Stimulated activated CD4-positive, alpha-beta T cell treated with anti-CD3 and anti-CD28 coated beads, Interleukin-2, amount 100 ng/mL, for 4 hours (primary cell): Measurements from ENCODE around the gene NME2.
"Not testable (repeated sequence)": the region's sequence is repeated elsewhere in the genome, so short reads cannot be mapped to it uniquely, and the experiment has no call there.

Experiments
- DNase-seq: peaks from one replicate; pipeline ENCODE4 v3.0.0-alpha.2; 2020; ENCODE audit warnings: low read depth

Gene NME2

DNA sequence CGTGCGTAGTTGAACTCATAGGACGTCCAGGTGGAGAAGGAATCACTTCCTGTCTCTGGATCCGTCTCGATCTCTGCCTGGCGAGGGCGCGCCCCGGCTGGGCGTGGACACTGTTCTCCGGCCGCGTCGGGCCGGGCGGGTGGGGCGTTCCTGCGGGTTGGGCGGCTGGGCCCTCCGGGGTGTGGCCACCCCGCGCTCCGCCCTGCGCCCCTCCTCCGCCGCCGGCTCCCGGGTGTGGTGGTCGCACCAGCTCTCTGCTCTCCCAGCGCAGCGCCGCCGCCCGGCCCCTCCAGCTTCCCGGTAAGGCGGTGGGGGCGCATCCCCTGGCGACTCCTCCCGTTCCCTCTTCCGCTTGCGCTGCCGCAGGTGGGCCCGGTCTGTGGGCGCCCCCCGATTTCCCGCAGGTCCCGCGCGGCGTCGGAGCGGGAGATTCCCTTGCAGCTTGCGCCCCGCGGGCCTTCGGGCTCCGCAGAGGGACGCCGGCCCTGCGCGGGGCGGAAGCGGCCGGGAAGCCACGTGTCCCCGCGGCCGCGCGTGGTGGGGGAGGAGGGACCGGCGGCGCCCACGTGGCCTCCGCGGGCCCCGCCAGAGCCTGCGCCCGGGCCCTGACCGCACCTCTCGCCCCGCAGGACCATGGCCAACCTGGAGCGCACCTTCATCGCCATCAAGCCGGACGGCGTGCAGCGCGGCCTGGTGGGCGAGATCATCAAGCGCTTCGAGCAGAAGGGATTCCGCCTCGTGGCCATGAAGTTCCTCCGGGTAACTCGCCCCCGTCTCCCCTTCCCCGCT, at the start of gene NME2:
NME2 (plus strand) TSS at position 214 of the 789 bp plus-strand sequence; CDS start at position 634, 420 bp downstream.
- peak; percentile 52 for DNase-seq

DNA sequence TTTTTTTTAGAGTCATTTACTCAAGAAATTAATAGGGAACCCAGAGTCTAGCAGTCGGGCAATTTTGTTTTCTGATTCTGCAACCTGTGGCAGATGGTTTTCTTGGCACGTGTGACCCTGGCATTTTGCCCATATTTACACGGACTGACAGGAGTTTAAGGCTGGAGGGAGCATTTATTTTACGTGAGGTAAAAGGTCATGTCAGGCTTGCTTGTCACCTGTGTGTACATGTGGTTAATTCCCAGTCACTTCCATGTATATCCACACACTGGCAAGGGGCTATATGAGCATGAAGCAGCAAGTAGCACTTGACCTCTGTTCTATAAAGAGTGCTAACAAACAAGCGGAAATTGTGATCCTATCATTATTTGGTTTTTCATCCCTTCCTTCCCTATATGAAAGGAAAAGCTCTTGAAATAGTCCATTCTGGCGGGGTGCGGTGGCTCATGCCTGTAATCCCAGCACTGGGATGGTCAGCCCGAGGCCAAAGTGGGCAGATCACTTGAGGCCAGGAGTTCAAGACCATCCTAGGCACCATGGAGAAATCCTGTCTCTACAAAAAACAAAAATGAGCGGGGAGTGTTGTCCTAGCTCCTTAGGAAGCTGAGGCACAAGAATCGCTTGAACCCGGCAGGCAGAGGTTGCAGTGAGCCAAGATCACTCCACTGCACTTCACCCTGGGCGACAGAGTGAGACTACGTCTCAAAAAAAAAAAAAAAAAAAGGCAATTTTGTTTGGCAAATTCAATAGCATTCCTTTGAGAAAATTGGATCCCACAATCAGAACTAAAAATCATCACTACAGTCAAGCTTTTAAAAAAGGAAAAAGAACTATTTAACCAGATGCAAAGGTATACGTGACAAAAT, 47.6 kb upstream of the NME2 start:
- DNase-seq, result no peak

DNA sequence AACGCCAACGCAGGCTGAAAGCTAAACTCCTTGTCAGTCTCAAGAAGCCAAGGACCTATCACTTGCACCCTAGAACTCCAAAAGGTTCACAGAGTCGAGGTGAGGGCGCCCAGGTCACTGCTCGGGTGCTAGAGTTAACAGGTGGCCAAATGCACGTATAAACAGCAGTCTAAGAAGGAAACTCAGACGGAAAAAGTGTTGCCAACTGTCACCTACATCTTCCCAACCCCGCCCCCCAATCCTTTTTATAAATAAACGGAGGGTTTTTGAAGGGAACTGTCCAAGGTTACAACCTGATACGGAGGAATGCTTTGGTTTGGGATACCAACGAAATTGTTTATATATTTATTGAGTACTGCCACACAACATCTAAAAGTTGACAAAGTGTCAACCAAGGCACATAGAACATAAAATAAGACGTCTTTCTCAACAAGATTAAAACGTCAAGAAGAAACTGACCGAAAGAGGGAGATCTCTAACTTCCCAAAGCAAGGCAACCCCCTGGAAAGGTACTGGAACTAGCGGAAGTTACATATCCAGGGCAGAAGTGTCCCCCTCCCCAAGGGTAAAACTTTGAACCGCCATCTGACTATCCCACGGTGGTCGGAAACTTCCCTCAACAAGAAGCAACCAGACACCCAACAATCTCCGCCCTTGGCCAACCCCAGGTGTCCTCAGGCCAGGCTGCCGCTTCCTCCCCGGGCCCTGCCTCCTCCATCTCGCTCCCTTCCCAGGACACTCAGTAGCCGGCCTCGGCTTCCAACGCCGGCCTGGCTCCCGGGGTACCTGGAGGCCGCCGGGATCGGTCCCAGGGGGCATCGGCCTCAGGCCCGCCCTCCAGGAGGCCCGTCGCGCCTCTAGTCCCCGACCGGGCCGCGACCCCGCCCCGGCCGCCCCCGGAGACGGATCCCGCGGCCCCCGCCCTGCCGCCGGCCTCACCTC, 46.5 kb upstream of the NME2 start:
- DNase-seq, result peak; percentile 14

DNA sequence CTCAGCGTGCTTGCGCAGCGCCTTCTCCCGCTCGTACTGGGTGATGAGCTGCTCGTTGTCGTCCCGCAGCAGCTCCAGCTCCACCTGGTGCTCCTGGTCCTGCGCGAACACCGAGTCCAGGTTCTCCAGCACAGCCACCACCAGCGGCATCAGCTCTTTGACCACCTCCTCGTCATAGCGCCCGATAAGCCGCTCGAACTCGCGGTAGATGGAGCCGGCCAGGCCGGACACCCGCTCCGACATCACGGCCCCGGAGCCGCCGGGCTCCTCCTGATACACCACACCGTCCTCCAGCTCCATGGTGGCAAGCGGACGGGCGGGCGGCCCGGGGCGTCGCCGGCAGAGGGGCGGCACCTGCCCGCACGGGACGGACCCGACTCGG, 45.9 kb upstream of the NME2 start:
- DNase-seq, result peak; percentile 20

DNA sequence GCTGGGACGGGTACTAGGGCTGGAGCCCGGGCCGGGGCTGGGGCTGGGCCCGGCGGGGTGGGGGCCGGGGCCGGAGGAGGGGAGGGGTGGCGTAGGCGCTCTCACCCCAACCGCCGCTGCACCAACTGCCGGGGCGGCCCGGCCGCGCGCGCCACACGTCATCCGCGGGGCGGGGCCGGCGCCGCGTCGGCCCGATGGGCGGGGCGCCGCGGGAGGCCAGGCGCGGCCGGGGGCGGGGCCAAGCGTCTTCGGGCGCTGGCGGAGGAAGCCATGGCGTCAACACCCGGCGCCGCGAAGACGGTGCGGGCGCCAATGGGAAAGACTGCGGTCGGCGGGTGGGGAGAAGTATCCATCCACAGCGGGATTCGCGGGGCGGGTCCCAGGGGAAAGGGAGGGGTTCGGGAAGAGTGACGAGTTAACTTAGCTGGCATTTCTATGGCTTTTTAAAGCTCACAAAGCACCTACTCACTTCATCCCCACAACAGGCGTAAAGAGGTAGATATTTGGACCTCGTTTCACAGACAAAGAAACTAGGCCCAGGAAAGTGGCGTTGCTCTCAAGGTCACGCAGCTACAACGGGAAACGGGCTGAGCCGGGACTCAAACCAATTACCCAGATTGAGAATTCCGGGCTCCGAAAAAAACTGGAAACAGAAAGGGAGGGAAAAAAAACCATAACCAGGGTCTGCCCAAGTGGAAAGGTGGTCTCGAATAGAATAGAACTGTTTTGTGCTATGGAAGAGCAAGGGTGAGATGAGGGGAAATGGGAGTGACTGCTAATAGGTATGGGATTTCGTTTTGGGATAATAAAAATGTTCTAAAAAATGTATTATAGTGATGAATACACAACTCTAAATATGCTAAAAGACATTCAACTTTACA, 45.2 kb upstream of the NME2 start, which contains the start of gene SPAG9:
SPAG9 (minus strand) TSS at position 130 of the 881 bp plus-strand sequence. CDS start 212 bp downstream, outside the sequence.
- DNase-seq, result peak; percentile 83

DNA sequence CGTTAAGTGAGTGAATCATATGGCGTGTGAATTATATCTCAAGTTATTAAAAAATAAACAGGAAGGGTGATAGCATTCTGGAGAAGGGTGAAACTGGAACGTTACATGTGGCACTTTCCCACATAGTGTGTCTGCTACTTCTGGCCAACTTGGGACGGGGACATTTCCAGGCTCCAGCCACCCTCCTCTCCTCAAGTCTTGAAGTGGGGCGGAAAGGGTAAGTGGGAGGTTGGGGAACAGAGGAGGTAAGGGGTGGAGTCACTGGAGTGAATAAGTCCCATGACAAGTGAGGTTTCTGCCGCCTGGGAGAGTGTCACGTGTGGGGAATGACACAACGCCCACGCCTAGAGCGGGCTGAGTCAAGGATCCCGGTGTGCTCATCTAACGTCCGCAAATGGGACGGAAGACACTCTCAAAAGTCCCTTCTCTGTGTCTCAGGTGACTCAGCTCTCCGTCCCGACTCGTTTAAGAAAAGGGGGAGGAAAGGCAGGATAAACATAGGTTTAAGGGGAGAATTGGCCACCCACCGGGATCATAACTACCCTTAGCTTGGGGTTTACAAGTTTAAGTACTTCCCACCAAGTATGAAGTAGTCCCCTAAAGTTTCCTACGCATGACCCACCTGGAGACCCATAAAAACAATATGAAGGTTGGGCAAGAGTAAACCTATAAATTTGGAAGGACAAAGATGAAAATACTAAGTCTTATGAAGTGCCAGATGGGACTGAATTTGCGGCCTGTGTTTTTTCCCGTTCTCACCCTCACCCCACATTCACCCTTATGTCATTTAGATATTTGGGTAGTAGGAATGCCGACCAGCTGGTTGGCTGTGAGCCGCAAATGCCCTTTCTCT, 44.4 kb upstream of the NME2 start:
- DNase-seq, result peak; percentile 91

DNA sequence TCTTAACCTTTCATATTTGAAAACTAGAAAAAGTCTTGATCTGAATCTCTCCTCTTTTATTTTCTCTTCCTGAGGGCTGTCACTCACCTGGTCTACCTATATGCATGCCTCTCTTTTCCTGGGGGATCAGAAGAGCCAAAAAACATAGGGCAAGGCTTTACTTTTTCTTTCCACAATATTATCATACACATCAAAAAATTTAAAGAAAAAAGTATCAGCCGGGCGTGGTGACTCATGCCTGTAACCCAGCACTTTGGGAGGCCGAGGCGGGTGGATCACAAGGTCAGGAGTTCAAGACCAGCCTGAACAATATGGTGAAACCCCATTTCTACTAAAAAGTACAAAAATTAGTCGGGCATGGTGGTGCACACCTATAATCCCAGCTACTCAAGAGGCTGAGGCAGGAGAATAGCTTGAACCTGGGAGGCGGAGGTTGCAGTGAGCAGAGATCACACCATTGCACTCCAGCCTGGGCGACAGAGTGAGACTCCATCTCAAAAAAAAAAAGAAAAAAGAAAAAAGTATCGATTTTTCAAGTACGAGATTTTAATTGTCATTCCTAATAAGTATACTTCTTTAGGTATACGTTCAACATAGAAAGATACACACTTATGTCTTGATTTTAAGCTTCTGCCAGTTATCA, 43.6 kb upstream of the NME2 start:
- DNase-seq, result not testable (repeated sequence)

DNA sequence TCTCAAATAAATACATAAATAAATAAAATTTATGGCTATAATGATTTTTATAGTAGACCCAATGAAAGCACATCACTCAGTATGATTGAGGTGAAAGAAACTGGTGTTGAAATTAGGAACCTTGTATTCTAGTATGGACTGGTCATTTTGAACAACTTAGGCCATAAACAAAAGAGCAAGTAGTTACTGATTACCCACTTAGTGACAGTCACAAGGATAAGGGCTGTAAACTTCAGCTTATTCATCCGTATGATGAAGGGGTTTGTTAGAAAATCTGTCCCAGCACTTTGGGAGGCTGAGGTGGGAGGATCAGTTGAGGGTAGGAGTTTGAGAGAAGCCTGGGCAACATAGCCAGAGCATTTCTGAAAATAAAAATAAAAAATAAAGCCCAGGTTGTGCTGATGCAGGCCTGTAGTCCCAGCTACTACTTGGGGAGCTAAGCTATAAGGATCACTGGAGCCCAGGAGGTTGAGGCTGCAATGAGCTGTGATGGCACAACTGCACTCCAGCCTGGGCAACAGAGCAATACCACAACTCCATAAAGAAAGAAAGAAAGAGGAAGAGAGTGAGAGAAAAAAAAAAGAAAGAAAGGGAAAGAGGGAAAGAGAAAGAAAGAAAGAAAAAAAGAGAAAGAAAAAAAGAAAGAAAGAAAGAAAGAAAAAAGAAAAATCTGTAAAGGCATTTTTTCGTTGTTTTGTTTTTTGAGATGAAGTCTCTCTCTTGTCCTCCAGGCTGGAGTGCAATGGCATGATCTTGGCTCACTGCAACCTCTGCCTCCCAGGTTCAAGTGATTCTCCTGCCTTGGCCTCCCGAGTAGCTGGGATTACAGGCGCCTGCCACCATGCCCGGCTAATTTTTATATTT, 41.3 kb upstream of the NME2 start:
- no peak for DNase-seq

DNA sequence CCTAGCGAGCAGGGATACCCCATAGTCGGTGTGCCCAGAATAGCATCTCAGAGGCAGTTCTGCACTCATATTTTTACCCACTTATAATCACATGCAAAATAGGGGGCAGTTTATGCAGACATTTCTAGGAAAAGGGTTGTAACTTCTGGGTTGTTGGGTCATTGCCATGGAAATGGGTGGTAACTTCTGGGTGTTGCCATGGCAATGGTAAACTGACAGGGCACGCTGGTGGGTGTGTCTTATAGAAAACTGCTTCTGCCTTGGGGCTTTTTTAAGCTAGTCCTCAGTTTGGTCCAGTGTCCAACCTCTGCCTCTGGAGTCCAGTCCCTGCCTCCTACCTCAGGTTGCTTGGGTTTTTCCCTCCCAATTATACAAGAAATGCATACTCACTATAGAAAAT, 38.1 kb upstream of the NME2 start:
- no peak for DNase-seq

DNA sequence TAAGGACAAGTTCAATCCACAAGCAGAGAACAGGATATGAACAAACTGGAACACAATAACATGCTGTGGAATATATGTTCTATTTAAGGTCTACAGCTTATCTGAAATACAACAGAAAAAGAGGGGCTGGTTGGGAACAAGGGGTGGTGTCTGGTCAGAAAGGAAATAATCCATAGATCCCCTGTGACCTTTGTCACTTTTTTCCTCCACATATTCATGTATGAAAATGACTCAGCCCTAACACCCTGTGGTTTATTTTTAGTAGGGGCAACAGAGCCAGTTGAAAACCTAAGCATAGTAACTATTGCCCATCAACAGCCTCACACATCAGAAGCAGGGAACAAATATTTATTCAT, 33.3 kb upstream of the NME2 start:
- no peak for DNase-seq

DNA sequence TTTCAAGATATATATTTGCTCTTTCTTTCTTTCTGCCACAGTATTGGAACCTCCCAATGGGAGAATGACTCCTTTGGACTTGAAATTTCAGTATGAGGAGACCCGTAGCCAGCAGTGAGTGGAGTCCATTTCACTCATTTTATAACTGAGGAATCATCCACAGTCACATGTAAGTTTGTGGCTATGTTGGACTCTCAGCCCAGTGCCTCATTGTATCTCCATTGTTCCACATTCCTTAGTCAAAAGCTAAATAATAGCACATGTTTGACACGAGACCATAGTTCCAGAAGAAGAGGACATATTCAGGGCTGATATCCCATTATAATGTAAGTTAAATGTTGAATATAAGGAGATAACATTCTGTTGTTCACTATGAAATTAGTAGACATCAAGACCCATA, 32.8 kb upstream of the NME2 start:
- DNase-seq, result no peak

DNA sequence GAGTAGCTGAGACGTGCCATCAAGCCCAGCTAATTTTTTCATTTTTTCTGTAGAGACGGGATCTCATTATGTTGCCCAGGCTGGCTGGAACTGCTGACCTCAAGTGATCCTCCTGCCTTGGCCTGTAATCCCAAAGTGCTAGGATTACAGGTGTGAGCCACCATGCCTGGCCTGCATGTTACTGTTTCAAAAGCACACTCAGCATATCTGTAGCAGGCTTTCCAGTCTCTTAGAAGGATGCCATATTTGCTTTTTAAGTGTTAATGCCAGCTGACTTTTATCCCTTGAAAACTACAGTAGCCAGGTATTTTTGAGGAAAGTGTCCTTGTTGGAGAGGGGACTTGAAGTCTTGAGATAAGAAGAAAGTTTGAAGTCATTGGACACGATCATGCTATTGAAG, 30.3 kb upstream of the NME2 start:
- no peak for DNase-seq

DNA sequence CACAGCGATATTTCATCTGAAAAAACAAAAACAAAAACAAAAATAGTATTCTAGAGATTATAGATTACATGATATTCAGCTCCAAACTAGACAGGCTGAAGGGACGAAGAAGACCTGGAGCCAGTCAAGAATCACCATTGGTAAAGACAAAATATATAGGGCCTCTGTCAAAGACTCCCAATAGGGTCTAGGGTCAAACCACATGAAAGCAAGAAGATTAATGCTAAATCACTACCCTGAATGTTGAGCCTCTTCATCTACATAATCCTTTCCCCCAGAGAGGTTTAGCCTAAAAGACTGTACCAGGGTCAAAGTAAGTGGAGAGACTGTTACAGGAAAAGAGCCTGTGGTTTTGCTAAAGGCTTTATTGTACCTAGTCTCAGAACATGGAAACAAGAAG, 23.6 kb upstream of the NME2 start:
- no peak for DNase-seq

DNA sequence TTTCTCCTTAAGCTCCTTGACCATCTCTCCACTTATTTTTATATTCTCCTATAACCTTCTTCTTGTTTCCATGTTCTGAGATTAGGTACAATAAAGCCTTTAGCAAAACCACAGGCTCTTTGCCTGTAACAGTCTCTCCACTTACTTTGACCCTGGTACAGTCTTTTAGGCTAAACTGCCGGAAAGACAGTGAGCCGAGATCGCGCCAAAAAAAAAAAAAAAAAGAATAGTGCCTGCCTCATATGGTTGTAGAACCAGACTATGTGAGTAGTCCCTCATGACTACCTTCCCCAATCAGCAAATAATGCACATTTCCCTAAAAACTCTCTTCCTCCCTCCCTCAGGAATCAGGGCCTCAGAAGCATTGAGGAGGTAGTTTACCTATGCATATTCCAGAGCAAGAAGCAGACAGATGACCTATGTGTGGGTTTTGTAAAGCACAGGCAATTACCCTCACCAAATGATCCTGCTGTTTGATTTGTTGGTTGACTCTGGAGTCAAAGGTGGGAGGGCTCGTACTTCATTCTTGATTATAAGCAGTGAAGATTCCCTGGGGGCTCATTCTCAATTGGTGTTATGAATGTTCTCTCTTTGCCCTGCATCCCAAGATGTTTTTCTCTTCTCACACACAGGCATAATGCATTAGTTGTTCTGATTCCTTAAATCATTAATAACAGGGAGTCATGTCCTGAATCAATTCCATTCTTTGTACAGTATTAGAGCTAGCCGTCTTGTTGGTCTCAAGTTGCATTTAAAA, 21.8 kb upstream of the NME2 start:
- no peak for DNase-seq

DNA sequence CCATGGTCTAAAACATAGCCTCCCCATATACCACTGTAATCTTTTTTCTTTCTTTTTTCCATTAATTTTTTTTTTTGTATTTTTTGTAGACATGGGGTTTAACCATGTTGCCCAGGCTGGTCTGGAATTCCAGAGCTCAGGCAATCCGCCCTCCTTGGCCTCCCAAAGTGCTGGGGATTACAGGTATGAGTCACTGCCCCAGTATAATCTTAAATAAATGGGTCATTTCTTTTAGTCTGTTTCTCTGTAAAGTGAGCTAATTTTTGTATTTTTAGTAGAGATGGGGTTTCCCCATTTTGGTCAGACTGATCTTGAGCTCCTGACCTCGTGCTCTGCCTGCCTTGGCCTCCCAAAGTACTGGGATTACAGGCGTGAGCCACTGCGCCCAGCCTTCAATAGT, 18.6 kb upstream of the NME2 start:
- no peak for DNase-seq

DNA sequence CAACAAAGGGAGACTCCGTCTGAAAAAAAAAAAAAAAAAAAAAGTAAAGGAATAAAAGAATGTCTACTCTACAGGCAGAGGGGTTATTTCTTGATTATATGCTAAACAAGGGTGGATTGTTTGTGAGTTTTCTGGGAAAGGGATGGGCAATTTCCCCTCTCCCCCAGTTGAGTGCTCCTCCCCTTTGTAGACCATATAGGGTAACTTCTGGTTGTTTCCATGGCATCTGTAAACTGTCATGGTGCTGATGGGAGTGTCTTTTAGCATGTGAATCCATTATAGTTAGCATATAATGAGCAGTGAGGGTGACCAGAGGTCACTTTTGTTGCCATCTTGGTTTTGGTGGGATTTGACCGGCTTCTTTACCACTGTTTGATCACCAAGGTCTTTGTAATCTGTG, 17.0 kb upstream of the NME2 start:
- DNase-seq, result no peak

DNA sequence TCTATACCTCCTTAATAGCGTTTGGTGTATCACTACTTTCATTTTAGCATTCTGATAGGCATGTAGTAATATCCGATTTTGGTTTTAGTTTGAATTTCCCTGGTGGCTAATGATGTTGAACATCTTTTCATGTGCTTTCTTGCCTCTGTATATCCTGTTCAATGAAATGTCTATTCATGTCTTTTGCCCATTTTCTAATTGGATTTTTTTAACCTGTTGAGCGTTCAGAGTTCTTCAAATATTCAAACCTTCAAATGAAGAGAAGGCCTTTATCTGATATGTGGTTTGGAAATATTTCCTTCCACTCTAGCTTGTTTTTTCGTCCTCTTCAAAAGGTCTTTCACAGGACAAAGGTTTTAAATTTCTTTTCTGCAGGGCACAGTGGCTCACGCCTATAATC, 15.3 kb upstream of the NME2 start:
- no peak for DNase-seq

DNA sequence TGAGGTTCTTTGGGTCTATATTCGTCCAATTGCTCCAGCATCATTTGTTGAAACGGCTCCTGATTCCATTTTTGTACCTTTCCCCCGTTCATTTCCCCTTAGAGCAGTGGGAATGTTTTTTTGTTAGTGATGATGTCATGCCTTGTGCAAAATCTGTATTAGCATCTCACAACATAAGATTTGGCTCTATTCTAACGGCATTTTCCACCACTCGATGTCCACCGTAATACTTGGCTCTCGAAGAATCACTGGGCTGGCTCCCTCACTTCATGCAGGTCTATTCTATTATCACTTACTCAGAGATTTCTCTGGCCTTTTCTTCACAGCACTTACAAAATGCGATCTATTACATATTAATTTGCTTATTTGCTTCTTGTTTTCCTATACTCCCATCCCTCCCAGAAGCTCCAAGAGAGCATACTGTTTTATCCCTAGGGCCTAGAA, 13.4 kb upstream of the NME2 start:
- no peak for DNase-seq
